PC-9 (cell line): ENCODE results near the gene SOX1.

Experiments used
- EZH2 ChIP-seq: fragments of 200-600 bp; sonication (generic); IDR thresholded peaks from 2 replicates; pipeline ENCODE4 v1.8.0; 2017; ENCODE audit warnings: antibody characterized with exemption, low read depth
- TF ChIP-seq, protein P1 (sequence below): fragments of 200-600 bp; sonication (generic); conservative IDR thresholded peaks from 2 replicates; pipeline ENCODE4 v1.6.1; 2017; ENCODE audit warnings: mixed run types, antibody characterized with exemption, mild to moderate bottlenecking, moderate library complexity

DNA sequence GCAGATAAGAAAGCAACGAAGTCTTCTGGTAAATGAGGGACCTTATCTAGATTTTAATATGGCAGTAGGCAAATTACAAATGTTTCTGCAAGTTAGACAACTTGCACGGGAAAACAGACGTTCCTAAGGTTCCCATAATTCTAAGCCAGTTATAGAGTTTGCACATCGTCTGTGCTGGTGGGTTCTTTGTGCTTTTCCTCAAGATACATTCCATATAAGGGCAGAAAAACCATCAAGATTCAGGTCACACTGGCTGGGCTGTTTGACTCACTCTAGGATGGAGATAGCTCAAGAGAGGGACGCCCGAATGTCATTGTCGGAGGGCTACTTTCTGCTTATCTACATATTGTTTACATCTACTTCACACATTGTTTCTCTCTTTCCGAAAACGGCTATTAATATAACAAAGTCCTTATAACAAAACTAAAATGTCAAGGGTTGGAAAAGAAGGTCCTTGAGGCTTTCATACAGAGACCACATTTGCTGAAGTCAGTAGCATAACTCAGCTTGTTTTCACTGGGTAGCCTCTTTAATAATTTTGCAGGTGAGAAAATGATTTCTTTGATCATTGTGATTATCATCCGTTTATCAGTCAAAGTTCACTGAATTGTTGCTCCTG is 44.4 kb downstream of the SOX1 start:
- TF ChIP-seq, protein P1, sequence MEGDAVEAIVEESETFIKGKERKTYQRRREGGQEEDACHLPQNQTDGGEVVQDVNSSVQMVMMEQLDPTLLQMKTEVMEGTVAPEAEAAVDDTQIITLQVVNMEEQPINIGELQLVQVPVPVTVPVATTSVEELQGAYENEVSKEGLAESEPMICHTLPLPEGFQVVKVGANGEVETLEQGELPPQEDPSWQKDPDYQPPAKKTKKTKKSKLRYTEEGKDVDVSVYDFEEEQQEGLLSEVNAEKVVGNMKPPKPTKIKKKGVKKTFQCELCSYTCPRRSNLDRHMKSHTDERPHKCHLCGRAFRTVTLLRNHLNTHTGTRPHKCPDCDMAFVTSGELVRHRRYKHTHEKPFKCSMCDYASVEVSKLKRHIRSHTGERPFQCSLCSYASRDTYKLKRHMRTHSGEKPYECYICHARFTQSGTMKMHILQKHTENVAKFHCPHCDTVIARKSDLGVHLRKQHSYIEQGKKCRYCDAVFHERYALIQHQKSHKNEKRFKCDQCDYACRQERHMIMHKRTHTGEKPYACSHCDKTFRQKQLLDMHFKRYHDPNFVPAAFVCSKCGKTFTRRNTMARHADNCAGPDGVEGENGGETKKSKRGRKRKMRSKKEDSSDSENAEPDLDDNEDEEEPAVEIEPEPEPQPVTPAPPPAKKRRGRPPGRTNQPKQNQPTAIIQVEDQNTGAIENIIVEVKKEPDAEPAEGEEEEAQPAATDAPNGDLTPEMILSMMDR = no peak
- no peak for TF ChIP-seq EZH2
